ENCODE measurements around the gene NEAT1.

- TF ChIP-seq EZH2 (IDR thresholded peaks at IDR 0.05; ENCODE audit: borderline replicate concordance, insufficient read depth, low read length, poor library complexity, severe bottlenecking) (no peak), EP300 (conservative IDR thresholded peaks at IDR 0.05; ENCODE audit: poor library complexity, severe bottlenecking) (no peak), POLR2AphosphoS5 (IDR thresholded peaks at IDR 0.05) (no peak), REST (IDR thresholded peaks at IDR 0.05; ENCODE audit: borderline replicate concordance) (no peak), CTCF (IDR thresholded peaks at IDR 0.05; ENCODE audit: poor library complexity, severe bottlenecking) (peak; percentile 43), MXI1 (conservative IDR thresholded peaks at IDR 0.05; ENCODE audit: poor library complexity, severe bottlenecking) (no peak)
Measured at GRCh38 chr11:65432686-65433582, 10.3 kb downstream of the NEAT1 start.

All from neural cell (in vitro differentiated cells).